Measurements from ENCODE around the gene CUBN.

CUBN gene

GRCh38 chr10:17010363-17011145, 119.1 kb downstream of the CUBN start:
- no peak for DNase-seq (ENCODE audit: low spot score)

- no peak for DNase-seq (ENCODE audit: low spot score)
Observed at GRCh38 chr10:17009212-17009700, 120.4 kb downstream of the CUBN start.

DNA sequence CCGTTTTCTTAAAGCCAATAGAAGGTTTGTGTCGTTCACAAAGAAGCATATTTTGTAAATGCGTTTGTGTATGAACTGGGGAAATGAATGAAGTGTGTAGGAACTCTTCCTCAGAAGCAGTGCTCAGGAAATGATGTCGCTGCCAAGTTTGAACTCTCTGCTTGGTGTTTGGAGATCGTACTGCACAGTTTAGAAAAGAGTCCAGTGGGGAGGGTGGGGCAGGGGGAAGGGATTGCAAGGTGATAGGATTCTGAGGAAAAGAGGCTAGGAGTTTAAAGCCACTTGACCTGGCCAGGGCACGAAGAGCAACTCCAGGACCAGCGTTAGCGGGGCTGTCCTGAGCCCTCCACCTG, 122.2 kb downstream of the CUBN start:
- DNase-seq (ENCODE audit: low spot score): no peak

GRCh38 chr10:17006631-17007417, 122.8 kb downstream of the CUBN start:
- no peak for DNase-seq (ENCODE audit: low spot score)

GRCh38 chr10:17005621-17006566, 123.7 kb downstream of the CUBN start:
- DNase-seq (ENCODE audit: low spot score): no peak

- no peak for DNase-seq (ENCODE audit: low spot score)
Observed at GRCh38 chr10:17004801-17005380, 124.7 kb downstream of the CUBN start.

- DNase-seq (ENCODE audit: low spot score): no peak
Observed at GRCh38 chr10:17003651-17004286, 125.8 kb downstream of the CUBN start.

- DNase-seq (ENCODE audit: low spot score): peak; percentile 31
Observed at GRCh38 chr10:17003151-17003550, 126.5 kb downstream of the CUBN start.

- peak; percentile 42 for DNase-seq (ENCODE audit: low spot score)
Observed at GRCh38 chr10:17001961-17002749, 127.5 kb downstream of the CUBN start.

GRCh38 chr10:17001297-17001744, 128.3 kb downstream of the CUBN start:
- DNase-seq (ENCODE audit: low spot score): no peak

- DNase-seq (ENCODE audit: low spot score): no peak
Observed at GRCh38 chr10:16999665-17000451, 129.8 kb downstream of the CUBN start.

GRCh38 chr10:16996530-16996964, 133.1 kb downstream of the CUBN start:
- no peak for DNase-seq (ENCODE audit: low spot score)

DNA sequence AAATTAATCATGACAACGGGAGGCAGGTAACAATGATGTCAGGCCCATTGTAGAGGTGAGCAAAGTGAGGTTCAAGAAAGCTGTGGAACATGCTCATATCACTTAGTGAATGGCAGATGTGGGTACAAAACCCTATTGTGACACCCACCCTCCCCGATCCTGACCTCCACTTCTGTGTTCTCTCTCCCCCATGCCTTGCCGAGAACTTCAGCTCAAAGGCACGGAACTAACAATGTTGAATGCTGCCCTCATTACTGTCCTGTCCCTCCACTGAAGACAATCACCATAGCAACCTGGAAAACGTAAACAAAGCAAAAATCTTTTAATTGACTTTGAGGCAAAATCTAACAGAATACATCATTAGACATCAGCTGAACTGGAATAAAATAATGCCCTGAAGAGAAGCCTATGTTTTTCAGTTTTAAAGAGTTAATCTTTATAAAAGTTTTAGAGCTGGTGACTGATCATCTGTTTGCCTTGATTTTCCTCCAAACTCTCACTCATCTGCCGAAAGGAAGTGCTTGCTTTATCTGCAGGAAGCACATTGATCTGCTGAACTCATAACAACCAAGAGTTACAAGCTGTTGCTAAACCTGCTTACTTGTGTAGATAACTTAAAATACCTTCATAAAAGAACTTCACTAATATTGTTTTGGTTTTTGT, 133.6 kb downstream of the CUBN start:
- peak; percentile 17 for DNase-seq (ENCODE audit: low spot score)

DNA sequence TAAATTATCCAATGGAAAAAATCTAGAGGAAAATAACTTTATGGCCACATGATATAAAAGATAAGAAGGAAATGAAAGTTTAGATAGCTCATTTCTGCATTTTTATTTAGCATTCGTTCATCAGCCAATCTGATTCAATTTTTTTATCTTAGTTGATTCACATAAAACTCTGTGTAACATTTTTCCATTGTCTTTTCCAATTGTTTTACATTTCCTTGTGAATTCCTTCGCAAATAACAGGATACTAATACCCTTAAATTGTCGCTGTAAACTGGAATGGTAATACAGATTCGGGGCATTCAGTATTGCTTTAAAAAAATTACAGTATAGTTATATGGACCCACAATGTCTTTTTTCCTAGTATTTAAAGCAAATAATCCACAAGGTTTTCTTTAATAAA, 136.4 kb downstream of the CUBN start:
- DNase-seq (ENCODE audit: low spot score): no peak

- DNase-seq (ENCODE audit: low spot score): no peak
Observed at GRCh38 chr10:16992611-16993119, 136.9 kb downstream of the CUBN start.

DNA sequence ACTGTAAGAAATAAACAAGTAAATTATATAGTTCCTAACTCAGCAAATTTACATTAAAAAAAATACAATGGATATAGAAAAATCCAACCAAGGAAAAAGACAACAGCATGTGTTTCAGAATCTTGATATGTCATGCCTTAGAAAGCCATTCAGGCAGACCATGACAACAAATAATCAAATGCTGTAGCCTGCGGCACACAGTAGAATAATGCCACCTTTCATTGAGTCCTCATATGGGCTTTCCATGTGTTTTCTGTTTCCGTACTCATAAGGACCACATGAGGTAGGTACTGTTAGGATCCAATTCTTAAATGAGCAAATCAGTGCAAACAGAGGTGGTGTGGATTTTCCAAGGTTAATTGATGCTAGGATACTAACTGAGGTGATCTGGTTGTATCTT, 138.6 kb downstream of the CUBN start:
- DNase-seq (ENCODE audit: low spot score): no peak

DNA sequence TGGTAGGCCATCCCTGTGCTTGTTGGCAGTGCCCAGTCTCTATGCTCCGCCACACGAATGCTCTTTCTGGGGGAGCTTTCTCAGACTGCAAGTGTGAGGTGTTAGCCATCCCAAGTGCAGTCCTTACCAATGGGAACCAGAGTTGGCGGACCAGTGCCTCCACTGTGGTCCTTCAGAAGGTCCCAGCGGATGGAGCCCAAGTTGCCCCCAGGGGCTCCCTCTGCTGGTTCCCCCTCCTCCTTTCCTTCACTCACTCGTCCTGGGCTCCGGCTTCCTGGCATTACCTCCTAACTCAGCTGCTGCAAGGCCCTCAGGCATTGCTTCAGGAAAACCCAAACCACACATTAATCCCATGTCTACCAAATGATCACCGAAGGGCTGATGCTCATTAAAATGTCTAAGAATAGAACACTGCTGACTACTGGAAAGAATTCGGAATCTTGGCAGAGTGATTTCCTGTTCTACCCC, 139.8 kb downstream of the CUBN start:
- DNase-seq (ENCODE audit: low spot score): no peak

- no peak for DNase-seq (ENCODE audit: low spot score)
Observed at GRCh38 chr10:16988900-16989299, 140.7 kb downstream of the CUBN start.

All from hepatic stellate cell (primary cell).